ENCODE data around the gene CAMSAP2. TPM values are rescaled to one million over a fixed set of nuclear protein-coding genes. Genes with fewer than 3 reads are reported as not detected.

The CAMSAP2 gene
- total RNA-seq, 1 experiment from 2014 or later, result 20.7 TPM

DNA sequence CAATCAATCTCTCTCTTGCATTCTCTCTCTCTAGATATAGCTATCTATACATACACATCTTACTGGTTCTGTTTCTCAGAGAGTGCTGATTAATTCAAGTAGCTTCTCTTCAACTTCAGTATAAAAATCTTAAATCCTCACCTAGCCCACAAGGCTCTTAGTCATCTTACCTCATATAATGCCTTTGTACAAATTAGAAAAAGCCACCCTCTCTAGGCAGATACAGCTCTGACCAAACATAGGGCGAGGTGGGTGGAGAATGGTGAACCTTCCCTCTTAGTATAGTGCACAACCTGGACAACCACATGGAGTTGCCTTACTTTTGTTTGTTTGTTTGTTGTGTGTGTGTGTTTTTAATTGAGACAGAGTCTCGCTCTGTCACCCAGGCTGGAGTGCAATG is 150.9 kb downstream of the CAMSAP2 start (continued):
- TF ChIP-seq, protein P1, sequence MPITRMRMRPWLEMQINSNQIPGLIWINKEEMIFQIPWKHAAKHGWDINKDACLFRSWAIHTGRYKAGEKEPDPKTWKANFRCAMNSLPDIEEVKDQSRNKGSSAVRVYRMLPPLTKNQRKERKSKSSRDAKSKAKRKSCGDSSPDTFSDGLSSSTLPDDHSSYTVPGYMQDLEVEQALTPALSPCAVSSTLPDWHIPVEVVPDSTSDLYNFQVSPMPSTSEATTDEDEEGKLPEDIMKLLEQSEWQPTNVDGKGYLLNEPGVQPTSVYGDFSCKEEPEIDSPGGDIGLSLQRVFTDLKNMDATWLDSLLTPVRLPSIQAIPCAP (CRISPR knock-in tag; IDR thresholded peaks at IDR 0.05), result no peak

DNA sequence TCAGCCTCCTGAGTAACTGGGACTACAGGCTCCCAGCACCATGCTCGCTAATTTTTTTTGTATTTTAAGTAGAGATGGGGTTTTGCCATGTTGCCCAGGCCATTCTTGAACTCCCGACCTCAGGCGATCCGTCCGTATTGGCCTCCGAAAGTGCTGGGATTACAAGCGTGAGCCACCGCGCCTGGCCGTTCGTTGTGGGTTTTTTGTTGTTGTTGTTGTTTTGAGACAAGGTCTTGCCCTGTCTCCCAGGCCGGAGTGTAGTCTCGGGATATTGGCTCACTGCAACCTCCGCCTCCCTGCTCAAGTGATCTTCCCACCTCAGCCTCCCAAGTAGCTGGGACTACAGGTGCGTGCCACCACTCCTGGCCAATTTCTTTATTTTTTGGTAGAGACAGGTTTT is 151.3 kb downstream of the CAMSAP2 start:
- peaks cover 3% of the 10 kb centered on the region; the same call in 1 of the 2 replicates for H3K27me3 Mint-ChIP-seq (ENCODE audit: low read depth)
- H3K36me3 Mint-ChIP-seq, result no peaks in the 10 kb centered on the region
- H3K4me1 Mint-ChIP-seq, result peaks cover 61% of the 10 kb centered on the region
- ATAC-seq (no peak), DNase-seq (ENCODE audit: low spot score) (no peak)
- CTCF ChIA-PET, result interaction anchor here (0.9 to 2.0 kb wide), 2 partner anchors 82 to 131 kb away, joined by 3 to 15 read pairs; no protein-coding TSS in a partner anchor
- H3K9me3 Mint-ChIP-seq, result no peaks in the 10 kb centered on the region
- H3K4me3 Mint-ChIP-seq, result peak overlapping the region; percentile 88; the same call in 1 of the 2 replicates
- TF ChIP-seq GABPB1 (CRISPR knock-in tag; IDR thresholded peaks at IDR 0.05) (no peak), EMX1 (CRISPR knock-in tag; IDR thresholded peaks at IDR 0.05) (no peak), ATF1 (CRISPR knock-in tag; IDR thresholded peaks at IDR 0.05) (no peak), ZNF423 (CRISPR knock-in tag; IDR thresholded peaks at IDR 0.05) (no peak), GTF2I (CRISPR knock-in tag; conservative IDR thresholded peaks at IDR 0.05) (no peak), ZNF671 (CRISPR knock-in tag; IDR thresholded peaks at IDR 0.05) (no peak), NR2C2 (CRISPR knock-in tag; IDR thresholded peaks at IDR 0.05) (no peak), ZBTB21 (CRISPR knock-in tag; IDR thresholded peaks at IDR 0.05; ENCODE audit: borderline replicate concordance) (no peak), NFE2L1 (CRISPR knock-in tag; IDR thresholded peaks at IDR 0.05) (no peak)
- TF ChIP-seq, protein P2, sequence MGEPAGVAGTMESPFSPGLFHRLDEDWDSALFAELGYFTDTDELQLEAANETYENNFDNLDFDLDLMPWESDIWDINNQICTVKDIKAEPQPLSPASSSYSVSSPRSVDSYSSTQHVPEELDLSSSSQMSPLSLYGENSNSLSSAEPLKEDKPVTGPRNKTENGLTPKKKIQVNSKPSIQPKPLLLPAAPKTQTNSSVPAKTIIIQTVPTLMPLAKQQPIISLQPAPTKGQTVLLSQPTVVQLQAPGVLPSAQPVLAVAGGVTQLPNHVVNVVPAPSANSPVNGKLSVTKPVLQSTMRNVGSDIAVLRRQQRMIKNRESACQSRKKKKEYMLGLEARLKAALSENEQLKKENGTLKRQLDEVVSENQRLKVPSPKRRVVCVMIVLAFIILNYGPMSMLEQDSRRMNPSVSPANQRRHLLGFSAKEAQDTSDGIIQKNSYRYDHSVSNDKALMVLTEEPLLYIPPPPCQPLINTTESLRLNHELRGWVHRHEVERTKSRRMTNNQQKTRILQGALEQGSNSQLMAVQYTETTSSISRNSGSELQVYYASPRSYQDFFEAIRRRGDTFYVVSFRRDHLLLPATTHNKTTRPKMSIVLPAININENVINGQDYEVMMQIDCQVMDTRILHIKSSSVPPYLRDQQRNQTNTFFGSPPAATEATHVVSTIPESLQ (CRISPR knock-in tag; IDR thresholded peaks at IDR 0.05), result no peak
- TF ChIP-seq, protein P3, sequence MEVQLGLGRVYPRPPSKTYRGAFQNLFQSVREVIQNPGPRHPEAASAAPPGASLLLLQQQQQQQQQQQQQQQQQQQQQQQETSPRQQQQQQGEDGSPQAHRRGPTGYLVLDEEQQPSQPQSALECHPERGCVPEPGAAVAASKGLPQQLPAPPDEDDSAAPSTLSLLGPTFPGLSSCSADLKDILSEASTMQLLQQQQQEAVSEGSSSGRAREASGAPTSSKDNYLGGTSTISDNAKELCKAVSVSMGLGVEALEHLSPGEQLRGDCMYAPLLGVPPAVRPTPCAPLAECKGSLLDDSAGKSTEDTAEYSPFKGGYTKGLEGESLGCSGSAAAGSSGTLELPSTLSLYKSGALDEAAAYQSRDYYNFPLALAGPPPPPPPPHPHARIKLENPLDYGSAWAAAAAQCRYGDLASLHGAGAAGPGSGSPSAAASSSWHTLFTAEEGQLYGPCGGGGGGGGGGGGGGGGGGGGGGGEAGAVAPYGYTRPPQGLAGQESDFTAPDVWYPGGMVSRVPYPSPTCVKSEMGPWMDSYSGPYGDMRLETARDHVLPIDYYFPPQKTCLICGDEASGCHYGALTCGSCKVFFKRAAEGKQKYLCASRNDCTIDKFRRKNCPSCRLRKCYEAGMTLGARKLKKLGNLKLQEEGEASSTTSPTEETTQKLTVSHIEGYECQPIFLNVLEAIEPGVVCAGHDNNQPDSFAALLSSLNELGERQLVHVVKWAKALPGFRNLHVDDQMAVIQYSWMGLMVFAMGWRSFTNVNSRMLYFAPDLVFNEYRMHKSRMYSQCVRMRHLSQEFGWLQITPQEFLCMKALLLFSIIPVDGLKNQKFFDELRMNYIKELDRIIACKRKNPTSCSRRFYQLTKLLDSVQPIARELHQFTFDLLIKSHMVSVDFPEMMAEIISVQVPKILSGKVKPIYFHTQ (CRISPR knock-in tag; IDR thresholded peaks at IDR 0.05), result no peak
- TF ChIP-seq, protein P4, sequence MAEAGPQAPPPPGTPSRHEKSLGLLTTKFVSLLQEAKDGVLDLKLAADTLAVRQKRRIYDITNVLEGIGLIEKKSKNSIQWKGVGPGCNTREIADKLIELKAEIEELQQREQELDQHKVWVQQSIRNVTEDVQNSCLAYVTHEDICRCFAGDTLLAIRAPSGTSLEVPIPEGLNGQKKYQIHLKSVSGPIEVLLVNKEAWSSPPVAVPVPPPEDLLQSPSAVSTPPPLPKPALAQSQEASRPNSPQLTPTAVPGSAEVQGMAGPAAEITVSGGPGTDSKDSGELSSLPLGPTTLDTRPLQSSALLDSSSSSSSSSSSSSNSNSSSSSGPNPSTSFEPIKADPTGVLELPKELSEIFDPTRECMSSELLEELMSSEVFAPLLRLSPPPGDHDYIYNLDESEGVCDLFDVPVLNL (CRISPR knock-in tag; IDR thresholded peaks at IDR 0.05; ENCODE audit: borderline replicate concordance, low read depth), result no peak
- TF ChIP-seq, protein P5, sequence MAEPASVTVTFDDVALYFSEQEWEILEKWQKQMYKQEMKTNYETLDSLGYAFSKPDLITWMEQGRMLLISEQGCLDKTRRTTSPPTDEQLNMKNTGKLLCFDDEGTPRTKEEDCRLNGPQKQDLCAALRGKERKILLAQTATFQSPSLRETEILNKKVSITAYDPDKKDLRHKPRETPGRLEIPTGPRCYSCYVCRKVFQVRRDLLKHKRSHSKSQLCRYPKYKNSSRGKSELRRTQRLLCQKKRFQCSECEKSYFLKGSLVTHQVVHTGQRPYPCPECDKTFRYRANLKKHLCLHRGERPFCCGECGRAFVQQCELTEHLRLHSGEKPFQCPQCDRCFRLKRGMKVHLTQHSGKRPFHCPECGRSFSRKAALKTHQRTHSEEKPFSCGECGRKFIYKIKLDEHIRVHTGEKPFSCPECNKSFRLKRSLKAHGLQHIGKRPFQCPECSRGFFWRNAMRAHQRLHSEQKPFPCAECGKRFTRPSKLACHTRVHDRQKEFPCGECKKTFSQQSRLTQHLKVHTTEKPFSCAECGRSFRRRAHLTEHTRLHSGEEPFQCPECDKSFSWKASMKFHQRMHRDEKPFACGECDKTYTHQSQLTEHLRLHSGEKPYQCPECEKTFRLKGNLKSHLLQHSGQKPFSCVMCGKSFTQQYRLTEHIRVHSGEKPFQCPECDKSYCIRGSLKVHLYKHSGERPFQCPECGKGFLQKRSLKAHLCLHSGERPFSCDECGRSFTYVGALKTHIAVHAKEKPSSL (CRISPR knock-in tag; conservative IDR thresholded peaks at IDR 0.05), result no peak
- TF ChIP-seq, protein P6, sequence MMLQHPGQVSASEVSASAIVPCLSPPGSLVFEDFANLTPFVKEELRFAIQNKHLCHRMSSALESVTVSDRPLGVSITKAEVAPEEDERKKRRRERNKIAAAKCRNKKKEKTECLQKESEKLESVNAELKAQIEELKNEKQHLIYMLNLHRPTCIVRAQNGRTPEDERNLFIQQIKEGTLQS (CRISPR knock-in tag; conservative IDR thresholded peaks at IDR 0.05), result no peak
- POLR2A ChIA-PET, result interaction anchor here (0.7 kb wide), 1 partner anchor 51 kb away, joined by 4 read pairs; no protein-coding TSS in a partner anchor
- H3K27ac Mint-ChIP-seq, result no peak overlapping the region
